Thyroid gland (tissue), 4 donors: ENCODE data around the gene FECH.

Experiments used
- POLR2A ChIP-seq, 2 donors: fragments of 450-650 bp; IDR thresholded peaks; one replicate each; pipeline ENCODE4 v1.6.1; 2017; ENCODE audit warnings: antibody characterized with exemption in 2 of 2, mild to moderate bottlenecking in 2 of 2, moderate library complexity in 1 of 2
- TF ChIP-seq, protein P1 (sequence below), 6 experiments: fragments of 200-600 bp in 3 of 6; fragments of 450-650 bp in 3 of 6; sonication (generic) in 3 of 6; IDR thresholded peaks; one replicate each; pipeline ENCODE4 v1.5.1; 2016 to 2019; ENCODE audit warnings: antibody characterized with exemption in 6 of 6, mild to moderate bottlenecking in 2 of 6, inconsistent platforms in 1 of 6, moderate library complexity in 1 of 6

- TF ChIP-seq, protein P1, sequence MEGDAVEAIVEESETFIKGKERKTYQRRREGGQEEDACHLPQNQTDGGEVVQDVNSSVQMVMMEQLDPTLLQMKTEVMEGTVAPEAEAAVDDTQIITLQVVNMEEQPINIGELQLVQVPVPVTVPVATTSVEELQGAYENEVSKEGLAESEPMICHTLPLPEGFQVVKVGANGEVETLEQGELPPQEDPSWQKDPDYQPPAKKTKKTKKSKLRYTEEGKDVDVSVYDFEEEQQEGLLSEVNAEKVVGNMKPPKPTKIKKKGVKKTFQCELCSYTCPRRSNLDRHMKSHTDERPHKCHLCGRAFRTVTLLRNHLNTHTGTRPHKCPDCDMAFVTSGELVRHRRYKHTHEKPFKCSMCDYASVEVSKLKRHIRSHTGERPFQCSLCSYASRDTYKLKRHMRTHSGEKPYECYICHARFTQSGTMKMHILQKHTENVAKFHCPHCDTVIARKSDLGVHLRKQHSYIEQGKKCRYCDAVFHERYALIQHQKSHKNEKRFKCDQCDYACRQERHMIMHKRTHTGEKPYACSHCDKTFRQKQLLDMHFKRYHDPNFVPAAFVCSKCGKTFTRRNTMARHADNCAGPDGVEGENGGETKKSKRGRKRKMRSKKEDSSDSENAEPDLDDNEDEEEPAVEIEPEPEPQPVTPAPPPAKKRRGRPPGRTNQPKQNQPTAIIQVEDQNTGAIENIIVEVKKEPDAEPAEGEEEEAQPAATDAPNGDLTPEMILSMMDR (IDR thresholded peaks at IDR 0.05), result no peak
- no peak for TF ChIP-seq POLR2A (IDR thresholded peaks at IDR 0.05)
These were observed 649 bp downstream of the FECH start for GRCh38 chr18:57585855-57586250.
